Panc1 (cell line): Measurements from ENCODE around the gene COQ2.

Source experiments
- CTCF ChIP-seq: fragments of 450-650 bp; IDR thresholded peaks from 2 replicates; pipeline ENCODE4 v1.5.1; 2017; ENCODE audit warnings: mild to moderate bottlenecking
- POLR2AphosphoS5 ChIP-seq: IDR thresholded peaks from 2 replicates; pipeline ENCODE4 v1.6.1; 2012; ENCODE audit warnings: mild to moderate bottlenecking, low read depth, low read length, moderate library complexity
- REST ChIP-seq, 2 experiments: IDR thresholded peaks; 2 replicates each; pipeline ENCODE4 v1.6.1; 2011 to 2012; ENCODE audit warnings: low read depth in 2 of 2, control low read depth in 1 of 2, low read length in 1 of 2, mild to moderate bottlenecking in 1 of 2, moderate library complexity in 1 of 2; ENCODE audit not compliant: insufficient read depth in 1 of 2

GRCh38 chr4:83232082-83232481 is 52.5 kb downstream of the COQ2 start:
- no peak for TF ChIP-seq REST (IDR thresholded peaks at IDR 0.05; ENCODE audit: insufficient read depth in 1 of 2, low read depth in 2 of 2, low read length in 1 of 2)
- no peak for TF ChIP-seq CTCF
- TF ChIP-seq POLR2AphosphoS5 = no peak
